Adrenal gland (tissue), 12 donors: ENCODE data around the gene NDC80. TPM values are rescaled to one million over a fixed set of nuclear protein-coding genes. Genes with fewer than 3 reads are reported as not detected.

Experiments
- DNase-seq, 7 donors: peaks; one replicate each; pipeline ENCODE4 v3.0.0-alpha.2; 2019 to 2020
- H3K27ac ChIP-seq, 5 donors: fragments of 200-600 bp; sonication (generic) in 4 of 5; 1 replicate in 3 of 5; 2 replicates in 2 of 5; pipeline versions ENCODE4 v1.5.1 to v1.8.0; 2016 to 2020; ENCODE audit warnings: mild to moderate bottlenecking in 1 of 5
- H3K27me3 ChIP-seq: fragments of 200-600 bp; 2 replicates; pipeline ENCODE4 v1.8.0; 2021
- H3K36me3 ChIP-seq, 2 donors: fragments of 200-600 bp; replicated peaks in 1 of 2; 1 replicate in 1 of 2; 2 replicates in 1 of 2; pipeline versions ENCODE4 v1.5.1 to v1.8.0; 2018 to 2022
- H3K4me1 ChIP-seq, 2 donors: fragments of 200-600 bp; replicated peaks in 1 of 2; 1 replicate in 1 of 2; 2 replicates in 1 of 2; pipeline versions ENCODE4 v1.5.1 to v1.8.0; 2018 to 2021
- H3K4me3 ChIP-seq, 4 donors: fragments of 200-600 bp; sonication (generic) in 3 of 4; one replicate each; pipeline ENCODE4 v1.5.1; 2016 to 2018
- H3K9me3 ChIP-seq, 3 donors: fragments of 200-600 bp; sonication (generic) in 1 of 3; replicated peaks in 1 of 3; 1 replicate in 2 of 3; 2 replicates in 1 of 3; pipeline versions ENCODE4 v1.5.1 to v1.8.0; 2016 to 2021
- CTCF ChIP-seq, 6 experiments: fragments of 450-650 bp in 4 of 6; fragments of 200-600 bp in 2 of 6; sonication (generic) in 1 of 6; IDR thresholded peaks; 1 replicate in 5 of 6; 2 replicates in 1 of 6; pipeline versions ENCODE4 v1.5.1 to v1.8.0; 2016 to 2021; ENCODE audit warnings: antibody characterized with exemption in 6 of 6, mild to moderate bottlenecking in 2 of 6, moderate library complexity in 1 of 6
- POLR2A ChIP-seq, 2 donors: fragments of 450-650 bp; IDR thresholded peaks; one replicate each; pipeline ENCODE4 v1.6.1; 2017; ENCODE audit warnings: antibody characterized with exemption in 2 of 2, mild to moderate bottlenecking in 2 of 2, moderate library complexity in 1 of 2
- WGBS, 4 donors: extraction: QIAGEN DNeasy Blood & Tissue Kit in 2 of 4; methylation state at CpG; one replicate each; pipeline versions ENCODE4 v1.1.5 to v1.1.7; 2013 to 2017; 5-methylcytosine and 5-hydroxymethylcytosine counted together
- intact Hi-C, 2 donors: fragments of 100-400 bp; cut with DNase I; formaldehyde crosslinking; loops; one replicate each; pipeline versions ENCODE4 v1.14.1 to v1.15.0; 2022 to 2023
- polyA plus RNA-seq, 3 donors: library from polyadenylated mRNA; stranded (reverse); fragments of 200-250 nt in 2 of 3; fragments of 350-450 nt in 1 of 3; fragmentation: Illumina TruSeq in 1 of 3; extraction: RNeasy Lipid Tissue Mini Kit (QIAGEN cat#74804) in 1 of 3; gene quantifications; one replicate each; pipeline ENCODE4 v1.2.3, GENCODE V29; 2013 to 2014
- total RNA-seq, 9 donors: library from RNA; depleted of rRNA in 4 of 9; stranded (reverse); fragments of >200 nt in 4 of 9; fragments of 120-200 nt in 1 of 9; fragmentation: NEBNext Ultra II Directional in 1 of 9; extraction: Animal tissue kit (Norgen Biotek cat#: 25700) in 1 of 9; gene quantifications; one replicate each; pipeline versions ENCODE4 v1.1.0 to v1.2.4, GENCODE V29; 2013 to 2023
- donor health status: healthy with polysubstance abuse.
- donor health status: Bipolar disorder and iron deficiency.
- donor health status: DM: yes; HTN: yes; CAD: no.
- donor health status: DM: no; HTN: no; CAD: no.
- donor health status: DM: no; HTN: no; CAD: no.
- donor health status: DM: yes; HTN: yes; CAD: no.

Gene NDC80
- total and polyA plus RNA-seq, 12 donors, result 0.35 to 15.4 (median 0.84) TPM; not detected in 1

- H3K4me1 ChIP-seq, result peaks cover 0 to 4% of the 10 kb centered on the region in 2 donors
- H3K36me3 ChIP-seq, result no peaks in the 10 kb centered on the region
- DNase-seq, result no peak
- H3K27me3 ChIP-seq, result no peaks in the 10 kb centered on the region
- H3K4me3 ChIP-seq, result no peak overlapping the region
- 10 to 20% (median 13%) methylated on average over 2 of the region's 2 CpGs for WGBS, 4 donors
- TF ChIP-seq CTCF (IDR thresholded peaks at IDR 0.05) (no peak), POLR2A (IDR thresholded peaks at IDR 0.05) (no peak)
- intact Hi-C loops, result no loop called here
- H3K9me3 ChIP-seq, result no peaks in the 10 kb centered on the region
- H3K27ac ChIP-seq, result peak overlapping the region in 2 of 5 donors; percentile 1 to 15
Measured at GRCh38 chr18:2641638-2642037, 70.3 kb downstream of the NDC80 start.

GRCh38 chr18:2642771-2643170 lies 71.4 kb downstream of the NDC80 start:
- Histone ChIP-seq H3K4me3 (no peak overlapping the region), H3K36me3 (no peaks in the 10 kb centered on the region), H3K27ac (no peak overlapping the region), H3K4me1 (peaks cover 0 to 4% of the 10 kb centered on the region in 2 donors), H3K27me3 (no peaks in the 10 kb centered on the region), H3K9me3 (no peaks in the 10 kb centered on the region)
- TF ChIP-seq POLR2A (IDR thresholded peaks at IDR 0.05) (no peak), CTCF (IDR thresholded peaks at IDR 0.05) (no peak)
- intact Hi-C loops, result no loop called here
- 68 to 78% (median 74%) methylated on average over 1 of the region's 1 CpG for WGBS, 4 donors
- DNase-seq, result no peak

GRCh38 chr18:2644535-2644934 lies 73.2 kb downstream of the NDC80 start:
- 70 to 96% (median 86%) methylated on average over 1 of the region's 1 CpG for WGBS, 4 donors
- no peak overlapping the region for H3K27ac ChIP-seq
- no peaks in the 10 kb centered on the region for H3K36me3 ChIP-seq
- H3K4me1 ChIP-seq, result peaks cover 0 to 4% of the 10 kb centered on the region in 2 donors
- intact Hi-C loops, result no loop called here
- no peak for TF ChIP-seq CTCF (IDR thresholded peaks at IDR 0.05)
- TF ChIP-seq POLR2A (IDR thresholded peaks at IDR 0.05), result no peak
- no peaks in the 10 kb centered on the region for H3K9me3 ChIP-seq
- H3K27me3 ChIP-seq, result no peaks in the 10 kb centered on the region
- no peak overlapping the region for H3K4me3 ChIP-seq
- DNase-seq, result no peak

GRCh38 chr18:2651981-2652380 lies 80.6 kb downstream of the NDC80 start:
- intact Hi-C loops, result loop anchor here in 1 of 2 donors (10.0 kb wide), 1 partner anchor 77 kb away; the partner anchor contains the start of genes METTL4 and NDC80
- TF ChIP-seq POLR2A (IDR thresholded peaks at IDR 0.05), result no peak
- no peak for TF ChIP-seq CTCF (IDR thresholded peaks at IDR 0.05)
- WGBS, 4 donors, result 79 to 91% (median 82%) methylated on average over 1 of the region's 1 CpG

More at GRCh38 chr18:2651981-2652380, 80.6 kb downstream of the NDC80 start:
- Histone ChIP-seq H3K27me3 (no peaks in the 10 kb centered on the region), H3K4me1 (peaks cover 0 to 9% of the 10 kb centered on the region in 2 donors), H3K36me3 (no peaks in the 10 kb centered on the region), H3K9me3 (no peaks in the 10 kb centered on the region), H3K4me3 (no peak overlapping the region), H3K27ac (no peak overlapping the region)
- DNase-seq, result no peak
